ENCODE data around the gene ATXN7.

GRCh38 chr3:63998852-63999754, 135.4 kb downstream of the ATXN7 start:
- TF ChIP-seq EZH2 (IDR thresholded peaks at IDR 0.05; ENCODE audit: borderline replicate concordance, insufficient read depth, low read length, poor library complexity, severe bottlenecking) (no peak), CTCF (IDR thresholded peaks at IDR 0.05; ENCODE audit: poor library complexity, severe bottlenecking) (no peak), POLR2AphosphoS5 (IDR thresholded peaks at IDR 0.05) (no peak), TAF1 (IDR thresholded peaks at IDR 0.05; ENCODE audit: low read depth) (no peak), MXI1 (conservative IDR thresholded peaks at IDR 0.05; ENCODE audit: poor library complexity, severe bottlenecking) (no peak), EP300 (conservative IDR thresholded peaks at IDR 0.05; ENCODE audit: poor library complexity, severe bottlenecking) (no peak), REST (IDR thresholded peaks at IDR 0.05; ENCODE audit: borderline replicate concordance) (no peak), SMC3 (conservative IDR thresholded peaks at IDR 0.05; ENCODE audit: poor library complexity) (no peak)
